NOMO-1 treated with dmso at 0.1 percent for 144 hours (cell line): ENCODE data around the gene MPIG6B.

Source experiments
- DNase-seq: peaks from one replicate; lab custom pipeline; 2025; ENCODE audit not compliant: unreplicated experiment; lab: John Stamatoyannopoulos, UW

The MPIG6B gene

GRCh38 chr6:31736768-31737314 lies 13.7 kb downstream of the MPIG6B start:
- DNase-seq, result no peak

GRCh38 chr6:31737315-31737990 lies 14.3 kb downstream of the MPIG6B start:
- DNase-seq, result peak; percentile 69

GRCh38 chr6:31737991-31738979 lies 15.1 kb downstream of the MPIG6B start:
- DNase-seq, result peak; percentile 99

- peak; percentile 99 for DNase-seq
Measured at GRCh38 chr6:31739639-31740396, 16.6 kb downstream of the MPIG6B start, which contains the start of gene MSH5. MSH5 (plus strand) TSS chr6:31740005; CDS start chr6:31740467, 462 bp downstream.

DNA sequence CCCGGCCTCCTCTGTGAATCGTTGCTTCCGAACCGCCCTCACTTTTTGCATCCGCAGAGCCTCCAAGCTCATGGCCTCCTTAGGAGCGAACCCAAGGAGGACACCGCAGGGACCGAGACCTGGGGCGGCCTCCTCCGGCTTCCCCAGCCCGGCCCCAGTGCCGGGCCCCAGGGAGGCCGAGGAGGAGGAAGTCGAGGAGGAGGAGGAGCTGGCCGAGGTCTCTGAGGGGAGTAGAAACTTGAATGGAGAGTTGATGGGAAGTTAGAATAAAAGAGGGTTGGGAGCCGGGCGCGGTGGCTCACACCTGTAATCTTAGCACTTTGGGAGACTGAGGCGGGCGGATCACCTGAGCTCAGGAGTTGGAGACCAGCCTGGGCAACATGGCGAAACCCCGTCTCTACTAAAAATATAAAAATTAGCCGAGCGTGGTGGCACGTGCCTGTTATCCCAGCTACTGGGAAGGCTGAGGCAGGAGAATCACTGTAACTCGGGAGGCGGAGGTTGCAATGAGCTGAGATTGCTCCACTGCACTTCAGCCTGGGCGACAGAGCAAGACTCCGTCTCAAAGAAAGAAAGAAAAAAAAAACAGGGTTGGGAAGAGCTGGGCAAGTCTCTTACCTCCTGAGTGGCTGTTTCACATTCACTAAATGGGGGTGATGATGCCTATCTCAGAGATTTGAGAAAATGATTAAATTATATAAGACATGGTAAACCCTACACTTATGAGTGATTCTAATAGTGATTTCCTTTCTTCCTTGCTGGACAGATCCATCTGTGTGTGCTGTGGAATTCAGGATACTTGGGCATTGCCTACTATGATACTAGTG lies 17.4 kb downstream of the MPIG6B start:
- DNase-seq, result peak; percentile 53

DNA sequence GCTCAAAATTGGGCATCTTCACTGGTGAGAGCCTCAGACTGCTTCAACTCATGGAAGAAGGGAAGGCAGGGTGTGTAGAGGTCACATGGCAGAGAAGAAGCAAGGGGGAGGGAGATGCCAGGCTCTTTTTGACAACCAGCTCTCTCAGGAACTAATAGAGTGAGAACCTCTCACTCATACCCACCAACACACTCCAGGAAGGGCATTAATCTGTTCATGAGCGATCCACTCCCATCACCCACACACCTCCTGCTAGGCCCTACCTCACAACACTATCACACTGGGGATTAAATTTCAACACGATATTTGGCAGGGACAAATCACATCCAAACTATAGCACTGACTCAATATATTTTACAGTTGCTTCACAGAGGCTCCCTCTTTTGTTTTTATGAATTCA lies 18.6 kb downstream of the MPIG6B start:
- DNase-seq, result no peak

GRCh38 chr6:31742894-31743293 lies 19.7 kb downstream of the MPIG6B start:
- DNase-seq, result no peak

- no peak for DNase-seq
Measured at GRCh38 chr6:31744422-31744821, 21.2 kb downstream of the MPIG6B start.

DNA sequence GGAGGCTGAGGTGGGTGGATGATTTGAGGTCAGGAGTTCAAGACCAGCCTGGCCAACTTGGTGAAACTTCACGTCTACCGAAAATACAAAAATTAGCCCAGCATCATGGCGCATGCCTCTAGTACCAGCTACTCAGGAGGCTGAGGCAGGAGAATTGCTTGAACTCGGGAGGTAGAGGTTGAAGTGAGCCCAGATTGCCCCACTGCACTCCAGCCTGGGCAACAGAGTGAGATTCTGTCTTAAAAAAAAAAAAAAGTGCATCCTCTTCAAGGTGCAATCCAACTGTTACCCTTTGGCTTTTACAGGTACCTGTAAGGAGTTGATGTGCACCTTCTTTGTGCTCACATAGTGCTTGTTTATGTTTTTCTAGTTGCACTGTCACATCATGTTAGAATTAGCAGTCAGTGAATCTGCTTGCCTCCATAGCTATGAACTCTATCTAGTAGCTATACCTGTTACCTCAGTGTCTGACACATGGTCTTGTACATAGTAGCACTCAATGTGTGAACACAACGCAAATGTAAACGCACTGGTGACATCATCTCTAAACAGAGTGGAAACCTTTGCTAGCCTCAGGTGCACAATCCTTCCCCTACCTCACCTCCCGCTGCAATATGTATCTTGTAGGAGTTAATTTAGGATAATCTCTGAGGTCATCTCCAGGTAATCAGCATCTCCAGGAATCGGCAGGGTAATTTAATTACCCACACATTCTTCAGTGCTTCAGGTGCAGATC lies 26.3 kb downstream of the MPIG6B start:
- no peak for DNase-seq

DNA sequence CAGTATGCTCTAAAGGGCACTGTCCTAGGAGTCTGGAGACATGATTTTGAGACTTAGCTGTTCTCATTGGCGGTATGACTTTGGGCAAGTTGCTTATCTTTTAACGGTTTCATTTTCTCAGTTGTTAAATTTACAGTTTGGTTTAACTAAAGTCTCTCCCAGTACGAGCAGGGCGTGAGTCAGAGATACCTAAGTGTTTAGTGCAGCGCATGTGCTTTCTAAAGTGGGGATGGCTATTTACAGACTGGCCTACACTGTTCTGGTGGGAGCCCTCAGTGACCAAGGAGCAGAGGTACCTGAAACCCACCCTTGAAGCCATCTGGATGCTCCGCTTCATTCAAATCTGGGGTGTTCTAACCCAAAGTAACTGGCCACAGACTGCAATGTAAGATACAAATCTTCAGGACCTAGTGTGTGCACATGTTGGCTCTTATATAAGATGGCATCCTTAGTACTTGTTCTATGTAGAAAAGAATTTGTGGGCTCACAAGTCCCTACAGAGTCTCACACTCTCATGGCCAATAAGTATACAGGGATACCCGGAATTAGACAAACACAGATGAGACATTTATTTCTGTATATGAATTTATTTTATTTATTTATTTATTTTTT lies 27.3 kb downstream of the MPIG6B start:
- no peak for DNase-seq

DNA sequence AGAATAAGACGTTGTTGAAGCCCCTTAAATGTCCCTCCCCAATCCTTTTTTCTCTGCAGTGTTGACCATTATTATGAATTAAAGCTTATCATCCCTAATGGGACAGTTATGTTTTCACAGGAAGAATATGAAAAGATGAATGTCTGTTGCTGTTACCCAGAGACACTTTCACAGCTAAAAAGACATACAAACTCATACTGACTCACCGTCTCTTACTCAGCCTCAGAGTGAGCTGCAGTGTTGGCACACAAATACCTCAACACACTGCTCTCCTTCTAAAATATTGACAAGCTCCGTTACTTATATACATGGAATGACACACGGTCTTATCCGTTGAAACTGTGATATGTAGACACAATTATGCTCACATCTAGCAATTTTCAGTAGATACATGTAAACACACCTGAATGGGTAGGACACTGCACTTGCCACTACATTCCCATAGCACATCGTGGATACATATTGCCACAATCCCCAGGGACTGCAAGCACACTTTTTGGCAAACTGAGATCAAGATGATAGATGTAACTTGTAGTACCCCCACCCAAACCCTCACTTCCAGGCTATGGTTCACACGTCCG lies 29.7 kb downstream of the MPIG6B start:
- DNase-seq, result no peak

DNA sequence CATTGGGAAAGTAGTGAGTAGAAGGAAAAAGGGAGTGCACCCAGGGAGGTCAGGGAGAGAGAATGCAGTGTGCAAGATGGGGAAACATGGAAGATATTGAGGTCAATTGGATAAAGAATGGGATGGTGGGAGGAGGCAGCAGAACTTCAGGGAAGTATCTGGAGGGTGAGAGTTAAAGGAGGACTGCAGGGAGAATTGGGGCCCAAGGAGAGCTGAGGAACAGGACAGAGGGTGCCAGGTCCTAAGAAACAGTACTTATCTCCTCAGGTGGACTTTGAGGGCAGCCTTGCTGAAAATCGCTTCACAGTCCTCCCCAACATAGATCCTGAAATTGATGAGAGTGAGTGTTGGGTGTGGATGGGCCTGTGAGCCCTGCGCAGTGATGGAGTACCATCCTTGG lies 35.1 kb downstream of the MPIG6B start:
- DNase-seq, result no peak

- DNase-seq, result no peak
Measured at GRCh38 chr6:31760790-31761189, 37.6 kb downstream of the MPIG6B start.

- no peak for DNase-seq
Measured at GRCh38 chr6:31761343-31761742, 38.2 kb downstream of the MPIG6B start.

DNA sequence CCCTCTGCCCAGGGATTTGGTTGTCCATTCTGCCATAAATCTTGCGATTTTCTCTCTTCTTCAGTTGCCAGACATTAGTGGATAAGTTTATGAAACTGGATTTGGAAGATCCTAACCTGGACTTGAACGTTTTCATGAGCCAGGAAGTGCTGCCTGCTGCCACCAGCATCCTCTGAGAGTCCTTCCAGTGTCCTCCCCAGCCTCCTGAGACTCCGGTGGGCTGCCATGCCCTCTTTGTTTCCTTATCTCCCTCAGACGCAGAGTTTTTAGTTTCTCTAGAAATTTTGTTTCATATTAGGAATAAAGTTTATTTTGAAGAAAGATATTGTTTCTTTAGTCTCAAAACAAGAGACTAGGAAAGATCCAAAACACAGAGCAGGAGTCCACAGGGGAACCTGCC lies 39.2 kb downstream of the MPIG6B start, which contains the start of gene SAPCD1:
Gene SAPCD1 (plus strand): TSS at position 301 of the 400 bp plus-strand sequence. CDS start 399 bp downstream, outside the sequence.
- DNase-seq, result no peak

DNA sequence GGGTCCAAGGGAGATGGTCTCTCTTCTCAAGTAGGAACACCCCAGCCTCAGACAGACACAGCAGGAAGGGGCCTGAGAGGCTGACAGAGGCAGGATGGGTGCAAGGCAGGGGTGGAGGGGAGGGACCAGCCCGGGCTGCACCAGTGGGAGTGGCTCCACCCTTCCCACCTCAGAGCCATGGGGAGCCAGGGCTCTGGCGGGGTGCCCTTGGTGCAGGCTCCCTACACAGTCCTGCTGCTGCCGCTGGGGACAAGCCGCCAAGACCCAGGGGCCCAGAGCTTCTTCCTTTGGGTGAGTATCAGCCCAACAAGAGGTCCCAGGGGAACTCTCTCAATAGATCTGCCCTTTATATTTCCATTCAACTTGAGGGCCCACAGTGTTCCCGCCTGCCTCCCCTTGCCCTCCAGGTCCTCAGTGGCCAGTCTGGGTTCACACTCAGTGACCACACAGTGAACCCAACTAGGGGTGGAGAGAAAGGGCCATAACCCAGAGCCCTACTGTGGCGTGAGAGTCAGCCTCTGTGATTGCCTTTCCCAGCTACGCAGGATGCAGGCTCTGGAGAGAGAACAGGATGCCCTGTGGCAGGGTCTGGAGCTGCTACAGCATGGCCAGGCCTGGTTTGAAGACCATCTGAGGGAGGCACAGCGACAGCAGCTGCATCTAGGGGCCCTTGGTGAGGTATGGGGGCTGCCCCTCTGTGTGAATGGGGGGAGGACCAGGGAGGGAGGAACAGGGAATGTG lies 39.9 kb downstream of the MPIG6B start:
- no peak for DNase-seq

DNA sequence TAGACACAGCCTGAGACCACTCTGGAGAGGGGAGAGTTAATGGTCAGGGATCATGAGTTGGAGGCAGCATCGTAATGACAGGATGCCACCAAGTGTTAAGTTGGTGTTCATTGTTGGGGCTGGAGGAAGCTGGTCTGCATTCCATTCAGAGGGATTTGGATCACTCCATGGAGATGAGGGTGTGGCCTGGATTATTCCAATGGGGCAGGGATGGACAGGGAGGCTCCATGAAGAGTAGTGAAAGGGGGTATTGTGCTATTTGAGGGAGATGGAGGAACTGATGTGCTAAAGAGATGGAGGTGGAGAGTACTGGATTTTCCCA lies 40.4 kb downstream of the MPIG6B start:
- DNase-seq, result no peak

GRCh38 chr6:31764198-31764597 lies 41.0 kb downstream of the MPIG6B start:
- DNase-seq, result no peak
